ENCODE results near the gene TEX30. TPM values are rescaled to one million over a fixed set of nuclear protein-coding genes. Genes with fewer than 3 reads are reported as not detected.

Gene TEX30
- total RNA-seq, 1 experiment from 2014 or later, result 8.9 TPM

DNA sequence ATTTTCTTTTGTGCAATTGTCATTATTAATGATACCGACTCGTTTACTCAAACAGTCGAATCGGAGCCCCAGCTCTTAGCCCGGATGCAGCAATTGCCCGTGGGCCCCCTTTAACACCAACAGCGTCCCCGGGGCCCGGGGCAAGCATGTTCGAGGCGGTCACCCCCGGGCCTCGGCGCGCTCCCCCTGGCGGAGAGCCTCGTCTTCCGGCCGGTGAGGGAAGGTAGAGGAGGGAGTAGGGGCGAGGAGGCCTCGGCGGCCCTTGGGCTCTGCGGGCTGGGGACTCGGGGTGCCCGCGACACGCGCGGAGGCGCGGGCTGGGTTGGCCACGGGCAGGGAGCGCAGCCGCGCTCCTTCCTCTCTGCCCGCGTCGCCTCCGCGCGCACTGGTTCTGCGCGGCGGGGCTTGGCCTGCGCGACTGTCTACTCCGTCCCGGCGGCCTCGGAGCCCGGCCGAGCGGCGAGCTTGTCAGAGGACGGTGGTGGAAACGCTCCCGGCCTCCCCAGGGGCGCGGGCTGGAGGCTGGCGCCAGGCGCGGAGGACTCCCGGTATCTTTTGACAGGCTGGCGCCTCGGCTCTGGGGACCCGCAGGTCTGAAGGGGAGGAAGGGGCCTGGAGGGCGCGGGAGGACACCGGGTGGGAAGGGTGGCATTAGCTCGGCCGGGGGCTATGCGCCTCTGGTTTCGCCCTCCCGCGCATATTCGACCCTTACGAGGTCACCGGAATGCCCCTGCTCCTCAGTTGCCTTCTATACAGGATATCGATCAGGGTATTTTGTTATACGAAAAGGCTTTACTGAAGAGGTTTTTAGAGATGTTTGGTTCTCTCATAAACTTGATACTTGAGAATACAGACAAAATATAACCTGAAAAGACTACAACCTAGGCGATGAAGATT lies 26.8 kb upstream of the TEX30 start (continued):
- TF ChIP-seq, protein P1, sequence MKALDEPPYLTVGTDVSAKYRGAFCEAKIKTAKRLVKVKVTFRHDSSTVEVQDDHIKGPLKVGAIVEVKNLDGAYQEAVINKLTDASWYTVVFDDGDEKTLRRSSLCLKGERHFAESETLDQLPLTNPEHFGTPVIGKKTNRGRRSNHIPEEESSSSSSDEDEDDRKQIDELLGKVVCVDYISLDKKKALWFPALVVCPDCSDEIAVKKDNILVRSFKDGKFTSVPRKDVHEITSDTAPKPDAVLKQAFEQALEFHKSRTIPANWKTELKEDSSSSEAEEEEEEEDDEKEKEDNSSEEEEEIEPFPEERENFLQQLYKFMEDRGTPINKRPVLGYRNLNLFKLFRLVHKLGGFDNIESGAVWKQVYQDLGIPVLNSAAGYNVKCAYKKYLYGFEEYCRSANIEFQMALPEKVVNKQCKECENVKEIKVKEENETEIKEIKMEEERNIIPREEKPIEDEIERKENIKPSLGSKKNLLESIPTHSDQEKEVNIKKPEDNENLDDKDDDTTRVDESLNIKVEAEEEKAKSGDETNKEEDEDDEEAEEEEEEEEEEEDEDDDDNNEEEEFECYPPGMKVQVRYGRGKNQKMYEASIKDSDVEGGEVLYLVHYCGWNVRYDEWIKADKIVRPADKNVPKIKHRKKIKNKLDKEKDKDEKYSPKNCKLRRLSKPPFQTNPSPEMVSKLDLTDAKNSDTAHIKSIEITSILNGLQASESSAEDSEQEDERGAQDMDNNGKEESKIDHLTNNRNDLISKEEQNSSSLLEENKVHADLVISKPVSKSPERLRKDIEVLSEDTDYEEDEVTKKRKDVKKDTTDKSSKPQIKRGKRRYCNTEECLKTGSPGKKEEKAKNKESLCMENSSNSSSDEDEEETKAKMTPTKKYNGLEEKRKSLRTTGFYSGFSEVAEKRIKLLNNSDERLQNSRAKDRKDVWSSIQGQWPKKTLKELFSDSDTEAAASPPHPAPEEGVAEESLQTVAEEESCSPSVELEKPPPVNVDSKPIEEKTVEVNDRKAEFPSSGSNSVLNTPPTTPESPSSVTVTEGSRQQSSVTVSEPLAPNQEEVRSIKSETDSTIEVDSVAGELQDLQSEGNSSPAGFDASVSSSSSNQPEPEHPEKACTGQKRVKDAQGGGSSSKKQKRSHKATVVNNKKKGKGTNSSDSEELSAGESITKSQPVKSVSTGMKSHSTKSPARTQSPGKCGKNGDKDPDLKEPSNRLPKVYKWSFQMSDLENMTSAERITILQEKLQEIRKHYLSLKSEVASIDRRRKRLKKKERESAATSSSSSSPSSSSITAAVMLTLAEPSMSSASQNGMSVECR (CRISPR knock-in tag; IDR thresholded peaks at IDR 0.05; ENCODE audit: borderline replicate concordance), result 0 out of 2 replicates have a peak, but pooled peaks have one; percentile 33
- TF ChIP-seq, protein P2, sequence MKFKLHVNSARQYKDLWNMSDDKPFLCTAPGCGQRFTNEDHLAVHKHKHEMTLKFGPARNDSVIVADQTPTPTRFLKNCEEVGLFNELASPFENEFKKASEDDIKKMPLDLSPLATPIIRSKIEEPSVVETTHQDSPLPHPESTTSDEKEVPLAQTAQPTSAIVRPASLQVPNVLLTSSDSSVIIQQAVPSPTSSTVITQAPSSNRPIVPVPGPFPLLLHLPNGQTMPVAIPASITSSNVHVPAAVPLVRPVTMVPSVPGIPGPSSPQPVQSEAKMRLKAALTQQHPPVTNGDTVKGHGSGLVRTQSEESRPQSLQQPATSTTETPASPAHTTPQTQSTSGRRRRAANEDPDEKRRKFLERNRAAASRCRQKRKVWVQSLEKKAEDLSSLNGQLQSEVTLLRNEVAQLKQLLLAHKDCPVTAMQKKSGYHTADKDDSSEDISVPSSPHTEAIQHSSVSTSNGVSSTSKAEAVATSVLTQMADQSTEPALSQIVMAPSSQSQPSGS (CRISPR knock-in tag; IDR thresholded peaks at IDR 0.05; ENCODE audit: borderline replicate concordance, low read depth), result no peak
- TF ChIP-seq RELA (CRISPR knock-in tag; IDR thresholded peaks at IDR 0.05; ENCODE audit: borderline replicate concordance), result peak; percentile 73; the same call in 1 of the 2 replicates
- TF ChIP-seq, protein P3, sequence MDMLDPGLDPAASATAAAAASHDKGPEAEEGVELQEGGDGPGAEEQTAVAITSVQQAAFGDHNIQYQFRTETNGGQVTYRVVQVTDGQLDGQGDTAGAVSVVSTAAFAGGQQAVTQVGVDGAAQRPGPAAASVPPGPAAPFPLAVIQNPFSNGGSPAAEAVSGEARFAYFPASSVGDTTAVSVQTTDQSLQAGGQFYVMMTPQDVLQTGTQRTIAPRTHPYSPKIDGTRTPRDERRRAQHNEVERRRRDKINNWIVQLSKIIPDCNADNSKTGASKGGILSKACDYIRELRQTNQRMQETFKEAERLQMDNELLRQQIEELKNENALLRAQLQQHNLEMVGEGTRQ (CRISPR knock-in tag; IDR thresholded peaks at IDR 0.05), result 0 out of 2 replicates have a peak, but pooled peaks have one; percentile 9

DNA sequence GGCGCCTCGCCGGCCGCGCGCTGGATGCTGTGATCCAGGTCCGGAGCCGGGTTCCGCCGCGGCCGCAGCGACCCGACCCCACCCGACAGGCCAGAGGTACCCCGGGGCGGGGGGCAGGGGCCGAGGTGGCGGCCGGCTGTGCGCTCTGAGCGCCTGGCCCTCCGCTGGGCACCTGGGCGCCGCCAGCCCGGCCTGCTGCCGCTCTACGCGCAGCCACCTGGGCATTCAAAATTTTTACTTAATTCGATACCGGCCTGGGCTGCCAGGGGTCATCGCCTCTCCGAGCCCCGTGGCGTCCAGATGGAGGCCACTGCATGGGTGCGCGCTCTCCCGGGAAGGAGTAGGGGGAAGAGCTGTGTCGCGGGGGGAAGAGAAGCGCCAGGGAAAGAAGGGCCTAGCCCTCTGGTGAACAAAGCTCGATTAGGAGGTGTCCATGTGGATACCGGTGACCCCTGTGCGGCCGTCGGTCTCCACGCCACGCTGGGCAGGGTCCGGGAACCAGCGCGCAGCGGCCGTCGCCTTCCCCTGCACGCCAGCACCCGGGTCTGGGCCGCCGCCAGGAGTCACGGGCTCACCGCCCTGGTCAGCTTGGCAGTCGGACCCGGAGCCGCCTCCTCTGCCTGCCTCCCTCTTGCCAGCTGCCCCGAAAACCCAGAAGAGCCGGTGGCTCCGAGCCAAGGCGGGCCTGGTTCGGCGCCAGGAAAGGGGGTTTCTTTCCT lies 26.0 kb upstream of the TEX30 start:
- Mint-ChIP-seq H3K4me3 (peak overlapping the region; percentile 97), H3K36me3 (peaks cover 2% of the 10 kb centered on the region; the same call in 1 of the 2 replicates), H3K9me3 (no peaks in the 10 kb centered on the region), H3K4me1 (peaks cover 10% of the 10 kb centered on the region), H3K27ac (no peak overlapping the region), H3K27me3 (ENCODE audit: low read depth) (peaks cover 18% of the 10 kb centered on the region)
- CTCF ChIA-PET, result interaction anchor here (0.7 to 2.0 kb wide), 16 partner anchors 9 to 399 kb away, joined by 3 to 16 read pairs (median 4); partner anchors contain the start of genes ERCC5 and TEX30
- DNase-seq (ENCODE audit: low spot score) (peak; percentile 32), ATAC-seq (peak; percentile 3)
- POLR2A ChIA-PET, result interaction anchor here (0.9 to 1.6 kb wide), 5 partner anchors 26 to 208 kb away, joined by 3 to 7 read pairs (median 4); partner anchors contain the start of genes ERCC5 and TEX30
- TF ChIP-seq SP1 (CRISPR knock-in tag; conservative IDR thresholded peaks at IDR 0.05), result 0 out of 2 replicates have a peak, but pooled peaks have one; percentile 46
- TF ChIP-seq, protein P1 (CRISPR knock-in tag; IDR thresholded peaks at IDR 0.05; ENCODE audit: borderline replicate concordance), result no peak
- TF ChIP-seq ELF4 (CRISPR knock-in tag; IDR thresholded peaks at IDR 0.05; ENCODE audit: low read depth), result 0 out of 2 replicates have a peak, but pooled peaks have one; percentile 51
- 0 out of 2 replicates have a peak, but pooled peaks have one; percentile 49 for TF ChIP-seq MYBL2 (CRISPR knock-in tag; IDR thresholded peaks at IDR 0.05)

Data from WTC11 (cell line).